Endothelial cell of umbilical vein (primary cell): Measurements from ENCODE around the gene MSL3B.
A peak's percentile ranks its signal among the peaks of the same experiment; 100 is the strongest.

Experiments used
- BruUV-seq: library from RNA; stranded (reverse); fragments of 400-500 nt; replicated peaks from 2 replicates; lab custom pipeline; 2021; lab: Mats Ljungman, UMichigan
- CTCF ChIA-PET: fragments of 300-600, 350-600 bp; sonication (Branson Sonifier 250); formaldehyde crosslinking; loops from one replicate; lab custom pipeline; 2021; ENCODE audit warnings: antibody characterized with exemption, inconsistent platforms; lab: Charles Lee
- POLR2A ChIA-PET: fragments of 300-600, 350-600 bp; sonication (Branson Sonifier 250); formaldehyde crosslinking; loops from one replicate; lab custom pipeline; 2021; ENCODE audit warnings: antibody characterized with exemption, inconsistent platforms; lab: Charles Lee
- DNase-seq: peaks from one replicate; pipeline ENCODE4 v3.0.0-alpha.2; 2011; ENCODE audit warnings: low read depth, low spot score
- FAIRE-seq: peaks from 2 replicates; lab custom pipeline; 2011; peaks lifted over from hg19 to GRCh38; lab: Jason Lieb, UNC
- H2AFZ ChIP-seq: 2 replicates; pipeline ENCODE4 v1.6.0; 2012; ENCODE audit warnings: low read depth, low read length, control low read depth, inconsistent platforms
- H3K27ac ChIP-seq: 2 replicates; pipeline ENCODE4 v1.5.1; 2011; ENCODE audit warnings: low read depth, mild to moderate bottlenecking, control low read depth, low read length, moderate library complexity; ENCODE audit not compliant: insufficient read depth
- H3K27me3 ChIP-seq, 2 experiments: 2 replicates each; pipeline versions ENCODE4 v1.6.0 to v1.6.1; 2011; ENCODE audit warnings: low read length in 2 of 2, mixed read lengths in 1 of 2; ENCODE audit not compliant: control insufficient read depth in 2 of 2, insufficient read depth in 2 of 2
- H3K36me3 ChIP-seq, 2 experiments: 2 replicates in 1 of 2; 3 replicates in 1 of 2; pipeline ENCODE4 v1.5.1; 2011; ENCODE audit warnings: low read length in 2 of 2, mild to moderate bottlenecking in 1 of 2, moderate library complexity in 1 of 2; ENCODE audit not compliant: control insufficient read depth in 2 of 2, insufficient read depth in 2 of 2; ENCODE audit errors: extremely low read depth in 1 of 2
- H3K4me1 ChIP-seq: 3 replicates; pipeline ENCODE4 v1.5.1; 2011; ENCODE audit warnings: mild to moderate bottlenecking, low read length; ENCODE audit not compliant: control insufficient read depth, insufficient read depth; ENCODE audit errors: extremely low read depth
- H3K4me2 ChIP-seq: 2 replicates; pipeline ENCODE4 v1.6.1; 2011; ENCODE audit warnings: low read length, control low read depth, mixed read lengths; ENCODE audit not compliant: insufficient read depth
- H3K4me3 ChIP-seq, 3 experiments: fragments of 200-600 bp in 1 of 3; sonication (generic), shearing (Covaris generic) in 1 of 3; replicated peaks in 1 of 3; 2 replicates each; pipeline ENCODE4 v1.5.1; 2011 to 2016; ENCODE audit warnings: control low read depth in 3 of 3, low read length in 3 of 3, mild to moderate bottlenecking in 2 of 3, inconsistent platforms in 1 of 3, low read depth in 1 of 3, moderate library complexity in 1 of 3; ENCODE audit not compliant: insufficient read depth in 1 of 3
- H3K79me2 ChIP-seq: 2 replicates; pipeline ENCODE4 v1.6.0; 2012; ENCODE audit warnings: low read length, inconsistent platforms; ENCODE audit not compliant: control insufficient read depth, insufficient read depth
- H3K9ac ChIP-seq: replicated peaks from 2 replicates; pipeline ENCODE3; 2011; ENCODE audit warnings: low read length, control low read depth; ENCODE audit not compliant: insufficient read depth; ENCODE audit errors: extremely low read depth
- H3K9me1 ChIP-seq: replicated peaks from 3 replicates; pipeline ENCODE4 v1.6.0; 2011; ENCODE audit warnings: mild to moderate bottlenecking, low read length; ENCODE audit not compliant: control insufficient read depth, insufficient read depth; ENCODE audit errors: extremely low read depth
- H3K9me3 ChIP-seq: replicated peaks from 2 replicates; pipeline ENCODE4 v1.5.1; 2012; ENCODE audit warnings: low read length, inconsistent platforms; ENCODE audit not compliant: control insufficient read depth, insufficient read depth
- H4K20me1 ChIP-seq: replicated peaks from 2 replicates; pipeline ENCODE3; 2011; ENCODE audit warnings: mild to moderate bottlenecking, low read length; ENCODE audit not compliant: control insufficient read depth, insufficient read depth; ENCODE audit errors: extremely low read depth
- CTCF ChIP-seq, 2 donors: IDR thresholded peaks; 1 replicate in 1 of 2; 2 replicates in 1 of 2; pipeline ENCODE4 v1.5.1; 2011; ENCODE audit warnings: low read length in 2 of 2, mild to moderate bottlenecking in 2 of 2, moderate library complexity in 2 of 2, control low read depth in 1 of 2, inconsistent platforms in 1 of 2, low read depth in 1 of 2; ENCODE audit not compliant: insufficient read depth in 1 of 2; ENCODE audit errors: extremely low read depth in 1 of 2
- EZH2 ChIP-seq: IDR thresholded peaks from 2 replicates; pipeline ENCODE4 v1.6.1; 2012; ENCODE audit warnings: borderline replicate concordance, low read depth, mild to moderate bottlenecking, moderate library complexity, low read length, inconsistent platforms; ENCODE audit not compliant: severe bottlenecking
- FOS ChIP-seq: IDR thresholded peaks from 2 replicates; pipeline ENCODE4 v1.6.1; 2011; ENCODE audit warnings: mild to moderate bottlenecking, low read length, moderate library complexity, borderline replicate concordance; ENCODE audit not compliant: insufficient read depth
- GATA2 ChIP-seq: IDR thresholded peaks from 2 replicates; pipeline ENCODE4 v1.7.0; 2011; ENCODE audit warnings: low read depth, mild to moderate bottlenecking, moderate library complexity, mixed read lengths, low read length; ENCODE audit not compliant: insufficient read length, insufficient read depth
- JUN ChIP-seq: IDR thresholded peaks from 2 replicates; pipeline ENCODE4 v1.6.1; 2011; ENCODE audit warnings: borderline replicate concordance, low read depth; ENCODE audit not compliant: insufficient read length, insufficient read depth
- MAX ChIP-seq: IDR thresholded peaks from 2 replicates; pipeline ENCODE4 v1.6.1; 2011; ENCODE audit not compliant: insufficient read depth, insufficient read length
- MYC ChIP-seq: IDR thresholded peaks from one replicate; pipeline ENCODE4 v1.6.1; 2011; ENCODE audit warnings: mild to moderate bottlenecking, low read depth, low read length
- POLR2A ChIP-seq: IDR thresholded peaks from 2 replicates; pipeline ENCODE4 v1.6.1; 2012; ENCODE audit warnings: low read depth, mild to moderate bottlenecking, control low read depth, low read length
- POLR2AphosphoS5 ChIP-seq: IDR thresholded peaks from 2 replicates; pipeline ENCODE4 v1.6.1; 2012; ENCODE audit warnings: low read depth, mild to moderate bottlenecking, control low read depth, low read length, moderate library complexity; ENCODE audit not compliant: insufficient read depth
- dilution Hi-C: fragments of 300-500 bp; cut with MboI; formaldehyde crosslinking; loops from one replicate; pipeline ENCODE4 v1.15.0; 2019; ENCODE audit warnings: low sequenced_read_pairs; ENCODE audit not compliant: extremely low pct_ligation_motif_present
- intact Hi-C: fragments of 100-400 bp; cut with micrococcal nuclease; formaldehyde crosslinking; loops from one replicate; pipeline ENCODE4 v1.10.0; 2022

MSL3B gene

GRCh38 chr2:233853353-233853752 is 14.8 kb downstream of the MSL3B start:
- H3K4me3 ChIP-seq: peak overlapping the region; percentile 88 to 98 (median 89)
- H3K27ac ChIP-seq: peak overlapping the region; percentile 54
- CTCF ChIA-PET: interaction anchor here (0.5 kb wide), 1 partner anchor 435 kb away, joined by 3 read pairs; no protein-coding TSS in a partner anchor
- BruUV-seq: TSS peak; percentile 37
- TF ChIP-seq POLR2A: no peak
- TF ChIP-seq MAX: no peak
- TF ChIP-seq EZH2: no peak
- no peak for TF ChIP-seq FOS
- no peak for TF ChIP-seq CTCF (IDR thresholded peaks at IDR 0.05; ENCODE audit: extremely low read depth in 1 of 2, insufficient read depth in 1 of 2, low read depth in 1 of 2, low read length in 2 of 2)
- TF ChIP-seq MYC: no peak
- no peak for TF ChIP-seq POLR2AphosphoS5
- TF ChIP-seq GATA2: no peak
- TF ChIP-seq JUN: no peak
- H4K20me1 ChIP-seq: no peaks in the 10 kb centered on the region
- no peaks in the 10 kb centered on the region for H3K9me1 ChIP-seq
- POLR2A ChIA-PET: no interaction called here
- peak overlapping the region; percentile 66 for H3K9ac ChIP-seq
- no peak for DNase-seq
- H3K4me2 ChIP-seq: peak overlapping the region; percentile 86
- peaks cover 20% of the 10 kb centered on the region for H3K4me1 ChIP-seq
- intact Hi-C loops (loop anchor here (5.0 to 10.0 kb wide), 3 partner anchors 366 to 574 kb away; partner anchors contain the start of gene DGKD), dilution Hi-C loops (no loop called here)
- no peaks in the 10 kb centered on the region for H3K27me3 ChIP-seq
- H3K9me3 ChIP-seq: no peaks in the 10 kb centered on the region
- H2AFZ ChIP-seq: peak overlapping the region; percentile 95
- peaks cover 58% of the 10 kb centered on the region for H3K79me2 ChIP-seq
- FAIRE-seq: no peak
- peaks cover 0 to 11% of the 10 kb centered on the region in 2 experiments for H3K36me3 ChIP-seq
